Hepatocyte (in vitro differentiated cells): Measurements from ENCODE around the gene RGS3. TPM values are rescaled to one million over a fixed set of nuclear protein-coding genes. Genes with fewer than 3 reads are reported as not detected.

Experiments
- DNase-seq: peaks from one replicate; pipeline ENCODE4 v3.0.0-alpha.2; 2016; ENCODE audit warnings: low spot score
- H2AFZ ChIP-seq: fragments of 200-600 bp; sonication (generic); 2 replicates; pipeline ENCODE4 v1.6.0; 2016; ENCODE audit warnings: antibody characterized with exemption, mild to moderate bottlenecking
- H3K27ac ChIP-seq: fragments of 200-600 bp; sonication (generic); 2 replicates; pipeline ENCODE4 v1.5.1; 2016; ENCODE audit warnings: mild to moderate bottlenecking
- H3K27me3 ChIP-seq: fragments of 200-600 bp; sonication (generic); 2 replicates; pipeline ENCODE4 v1.6.1; 2016
- H3K36me3 ChIP-seq: fragments of 200-600 bp; sonication (generic); replicated peaks from 2 replicates; pipeline ENCODE4 v1.5.1; 2016; ENCODE audit warnings: low read depth; ENCODE audit not compliant: insufficient read depth
- H3K4me1 ChIP-seq: fragments of 200-600 bp; sonication (generic); 2 replicates; pipeline ENCODE4 v1.5.1; 2016; ENCODE audit warnings: mild to moderate bottlenecking, moderate library complexity; ENCODE audit not compliant: insufficient read depth
- H3K4me2 ChIP-seq: fragments of 200-600 bp; sonication (generic); 2 replicates; pipeline ENCODE4 v1.6.0; 2016
- H3K4me3 ChIP-seq: fragments of 200-600 bp; sonication (generic); 2 replicates; pipeline ENCODE4 v1.5.1; 2016; ENCODE audit warnings: mild to moderate bottlenecking
- H3K79me2 ChIP-seq: fragments of 200-600 bp; sonication (generic); 2 replicates; pipeline ENCODE4 v1.6.0; 2017; ENCODE audit warnings: mild to moderate bottlenecking
- H3K9me2 ChIP-seq: fragments of 200-600 bp; sonication (generic); replicated peaks from 2 replicates; pipeline ENCODE4 v1.6.0; 2017; ENCODE audit warnings: mild to moderate bottlenecking; ENCODE audit not compliant: insufficient read depth
- H3K9me3 ChIP-seq: fragments of 200-600 bp; sonication (generic); 2 replicates; pipeline ENCODE4 v1.5.1; 2016; ENCODE audit warnings: low read depth, mild to moderate bottlenecking
- H4K20me1 ChIP-seq: fragments of 200-600 bp; sonication (generic); 2 replicates; pipeline ENCODE4 v1.6.0; 2016; ENCODE audit warnings: mild to moderate bottlenecking; ENCODE audit not compliant: insufficient read depth, poor library complexity, severe bottlenecking
- CTCF ChIP-seq: fragments of 200-600 bp; sonication (generic); IDR thresholded peaks from 2 replicates; pipeline ENCODE4 v1.5.1; 2016; ENCODE audit warnings: antibody characterized with exemption, mild to moderate bottlenecking; ENCODE audit not compliant: poor library complexity
- EZH2 ChIP-seq: fragments of 200-600 bp; sonication (generic); IDR thresholded peaks from 2 replicates; pipeline ENCODE4 v1.6.1; 2016; ENCODE audit warnings: antibody characterized with exemption, mild to moderate bottlenecking, borderline replicate concordance
- EZH2phosphoT487 ChIP-seq: fragments of 200-600 bp; sonication (generic); IDR thresholded peaks from one replicate; pipeline ENCODE4 v1.6.1; 2018; ENCODE audit warnings: antibody characterized with exemption, mild to moderate bottlenecking, low read depth, moderate library complexity; ENCODE audit not compliant: unreplicated experiment, severe bottlenecking
- WGBS: methylation state at CpG from one replicate; pipeline ENCODE4 v1.1.6; 2016; ENCODE audit warnings: low lambda C conversion rate; ENCODE audit errors: missing lambda C conversion rate; 5-methylcytosine and 5-hydroxymethylcytosine counted together
- polyA plus RNA-seq: library from polyadenylated mRNA; unstranded; fragments of >200 nt; fragmentation: Nextera tagmentation; extraction: Ambion mirVana; gene quantifications from 2 replicates; pipeline ENCODE4 v1.2.1, GENCODE V29; 2016
- total RNA-seq: library from RNA; depleted of rRNA; stranded (reverse); fragments of >200 nt; gene quantifications from 2 replicates; pipeline ENCODE4 v1.2.3, GENCODE V29; 2014

RGS3 gene
- total and polyA plus RNA-seq, 2 experiments from 2014 or later: 48.0 to 62.7 TPM

- DNase-seq: no peak
- H3K36me3 ChIP-seq: no peaks in the 10 kb centered on the region
- no peaks in the 10 kb centered on the region for H4K20me1 ChIP-seq
- H3K9me2 ChIP-seq: no peaks in the 10 kb centered on the region
- TF ChIP-seq EZH2 (no peak), CTCF (no peak), EZH2phosphoT487 (no peak)
- peaks cover 27% of the 10 kb centered on the region for H3K4me1 ChIP-seq
- H3K27ac ChIP-seq: no peak overlapping the region
- no peak overlapping the region for H3K4me2 ChIP-seq
- no peak overlapping the region for H2AFZ ChIP-seq
- H3K4me3 ChIP-seq: no peak overlapping the region
- peaks cover 27% of the 10 kb centered on the region for H3K79me2 ChIP-seq
- no peaks in the 10 kb centered on the region for H3K9me3 ChIP-seq
- WGBS: 94% methylated on average over 14 of the region's 14 CpGs
- H3K27me3 ChIP-seq: no peaks in the 10 kb centered on the region
These were observed 134.1 kb downstream of the RGS3 start for GRCh38 chr9:113597390-113598241.

- Histone ChIP-seq H4K20me1 (no peaks in the 10 kb centered on the region), H3K9me3 (no peaks in the 10 kb centered on the region), H3K79me2 (peaks cover 27% of the 10 kb centered on the region), H3K27me3 (no peaks in the 10 kb centered on the region), H3K9me2 (no peaks in the 10 kb centered on the region), H3K36me3 (no peaks in the 10 kb centered on the region), H3K27ac (no peak overlapping the region), H3K4me2 (no peak overlapping the region), H2AFZ (no peak overlapping the region), H3K4me1 (peaks cover 34% of the 10 kb centered on the region), H3K4me3 (no peak overlapping the region)
- DNase-seq: no peak
- WGBS: 75% methylated on average over 2 of the region's 2 CpGs
- TF ChIP-seq CTCF (no peak), EZH2 (no peak), EZH2phosphoT487 (no peak)
These were observed 134.9 kb downstream of the RGS3 start for GRCh38 chr9:113598451-113598850.

- Histone ChIP-seq H3K79me2 (peaks cover 27% of the 10 kb centered on the region), H2AFZ (no peak overlapping the region), H3K27ac (no peak overlapping the region), H3K4me2 (no peak overlapping the region), H3K9me2 (no peaks in the 10 kb centered on the region), H3K4me1 (peaks cover 32% of the 10 kb centered on the region), H3K9me3 (no peaks in the 10 kb centered on the region), H3K4me3 (no peak overlapping the region), H3K27me3 (no peaks in the 10 kb centered on the region), H3K36me3 (no peaks in the 10 kb centered on the region), H4K20me1 (no peaks in the 10 kb centered on the region)
- TF ChIP-seq EZH2phosphoT487: no peak
- TF ChIP-seq EZH2: no peak
- DNase-seq: no peak
- WGBS: 95% methylated on average over 5 of the region's 5 CpGs
These were observed 135.4 kb downstream of the RGS3 start for GRCh38 chr9:113598883-113599282.

GRCh38 chr9:113599646-113600022, 136.1 kb downstream of the RGS3 start:
- H3K36me3 ChIP-seq: no peaks in the 10 kb centered on the region
- peaks cover 32% of the 10 kb centered on the region for H3K4me1 ChIP-seq
- H3K9me2 ChIP-seq: no peaks in the 10 kb centered on the region
- no peaks in the 10 kb centered on the region for H3K27me3 ChIP-seq
- H2AFZ ChIP-seq: no peak overlapping the region
- DNase-seq: peak; percentile 53
- no peaks in the 10 kb centered on the region for H4K20me1 ChIP-seq
- peak overlapping the region; percentile 27 for H3K27ac ChIP-seq
- no peaks in the 10 kb centered on the region for H3K9me3 ChIP-seq
- 49% methylated on average over 5 of the region's 5 CpGs for WGBS
- peaks cover 21% of the 10 kb centered on the region for H3K79me2 ChIP-seq
- H3K4me3 ChIP-seq: no peak overlapping the region
- no peak overlapping the region for H3K4me2 ChIP-seq
- TF ChIP-seq CTCF (no peak), EZH2phosphoT487 (no peak), EZH2 (no peak)
